ENCODE results near the gene TMEM144. TPM values are rescaled to one million over a fixed set of nuclear protein-coding genes. Genes with fewer than 3 reads are reported as not detected.

Gene TMEM144
- total RNA-seq, 1 experiment from 2014 or later: 13.4 TPM

- no peaks in the 10 kb centered on the region for H3K9me2 ChIP-seq (ENCODE audit: insufficient read depth)
- CTCF ChIA-PET: no interaction called here
- no peaks in the 10 kb centered on the region for H4K20me1 ChIP-seq (ENCODE audit: insufficient read depth)
- no TSS peak for BruUV-seq (replicated peaks)
- H3K27ac ChIP-seq: no peak overlapping the region
- H2AFZ ChIP-seq: no peak overlapping the region
- H3K27me3 ChIP-seq (ENCODE audit: insufficient read depth, low read depth): no peaks in the 10 kb centered on the region
- H3F3A ChIP-seq (ENCODE audit: insufficient read depth, low read depth): 0 out of 2 replicates have a peak, but pooled peaks cover 3% of the 10 kb centered on the region
- H3K4me2 ChIP-seq: no peak overlapping the region
- no peak for DNase-seq
- no peaks in the 10 kb centered on the region for H3K9me3 ChIP-seq (ENCODE audit: insufficient read depth, low read depth)
- H3K79me2 ChIP-seq (ENCODE audit: low read depth): no peaks in the 10 kb centered on the region
- TF ChIP-seq EZH2 (IDR thresholded peaks at IDR 0.05; ENCODE audit: low read depth): no peak
- no peaks in the 10 kb centered on the region for H3K36me3 ChIP-seq (ENCODE audit: low read depth)
- intact Hi-C loops (cut with micrococcal nuclease; ENCODE audit: unreplicated experiment): loop anchor here (10.0 kb wide), 2 partner anchors 355 to 955 kb away; partner anchors contain the start of gene GRIA2
- H3K4me1 ChIP-seq (replicated peaks; ENCODE audit: insufficient read depth): peaks cover 22% of the 10 kb centered on the region
- H3K4me3 ChIP-seq: no peak overlapping the region
- POLR2A ChIA-PET (ENCODE audit: unreplicated experiment): no interaction called here
Observed at GRCh38 chr4:158179465-158179864, 30.8 kb upstream of the TMEM144 start.

DNA sequence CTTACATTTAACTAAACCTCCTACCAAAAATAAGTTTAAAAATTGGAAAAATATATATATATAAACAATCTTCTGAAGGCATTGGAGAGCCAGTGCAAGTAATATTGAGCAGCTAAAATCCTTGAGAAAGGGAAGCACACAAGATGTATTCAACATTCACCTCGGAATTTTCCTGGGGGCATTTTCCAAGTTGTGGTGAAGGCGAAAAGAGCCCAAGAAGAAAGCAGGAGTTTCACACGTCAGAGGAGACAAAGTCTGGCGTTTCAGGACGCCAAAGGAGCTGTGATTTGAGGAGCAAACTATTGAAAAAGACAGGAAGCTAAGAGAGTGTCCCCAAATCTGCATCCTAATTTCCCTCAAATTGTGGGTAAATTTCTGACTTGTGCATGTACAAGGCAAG, 28.4 kb upstream of the TMEM144 start:
- Histone ChIP-seq H3K27ac (no peak overlapping the region), H3F3A (ENCODE audit: insufficient read depth, low read depth) (no peaks in the 10 kb centered on the region), H3K9me3 (ENCODE audit: insufficient read depth, low read depth) (no peaks in the 10 kb centered on the region), H3K27me3 (ENCODE audit: insufficient read depth, low read depth) (no peaks in the 10 kb centered on the region), H3K79me2 (ENCODE audit: low read depth) (no peaks in the 10 kb centered on the region), H2AFZ (no peak overlapping the region), H3K4me3 (no peak overlapping the region), H3K9me2 (ENCODE audit: insufficient read depth) (no peaks in the 10 kb centered on the region), H3K36me3 (ENCODE audit: low read depth) (no peaks in the 10 kb centered on the region), H4K20me1 (ENCODE audit: insufficient read depth) (no peaks in the 10 kb centered on the region), H3K4me1 (replicated peaks; ENCODE audit: insufficient read depth) (peaks cover 6% of the 10 kb centered on the region), H3K4me2 (no peak overlapping the region)
- intact Hi-C loops (cut with micrococcal nuclease; ENCODE audit: unreplicated experiment): no loop called here
- CTCF ChIA-PET: no interaction called here
- DNase-seq: no peak
- no TSS peak for BruUV-seq (replicated peaks)
- POLR2A ChIA-PET (ENCODE audit: unreplicated experiment): no interaction called here
- TF ChIP-seq EZH2 (IDR thresholded peaks at IDR 0.05; ENCODE audit: low read depth): no peak
- TF ChIP-seq CTCF (conservative IDR thresholded peaks at IDR 0.05): no peak

- TF ChIP-seq CTCF (conservative IDR thresholded peaks at IDR 0.05) (no peak), EZH2 (IDR thresholded peaks at IDR 0.05; ENCODE audit: low read depth) (no peak)
- no peaks in the 10 kb centered on the region for H3K4me1 ChIP-seq (replicated peaks; ENCODE audit: insufficient read depth)
- intact Hi-C loops (cut with micrococcal nuclease; ENCODE audit: unreplicated experiment): no loop called here
- no peaks in the 10 kb centered on the region for H3K79me2 ChIP-seq (ENCODE audit: low read depth)
- H4K20me1 ChIP-seq (ENCODE audit: insufficient read depth): no peaks in the 10 kb centered on the region
- no peaks in the 10 kb centered on the region for H3K36me3 ChIP-seq (ENCODE audit: low read depth)
- no peak overlapping the region for H2AFZ ChIP-seq
- DNase-seq: no peak
- H3K27ac ChIP-seq: no peak overlapping the region
- H3K4me3 ChIP-seq: no peak overlapping the region
- no peaks in the 10 kb centered on the region for H3K9me2 ChIP-seq (ENCODE audit: insufficient read depth)
- ChIA-PET CTCF (no interaction called here), POLR2A (ENCODE audit: unreplicated experiment) (no interaction called here)
- no TSS peak for BruUV-seq (replicated peaks)
- H3K9me3 ChIP-seq (ENCODE audit: insufficient read depth, low read depth): no peaks in the 10 kb centered on the region
- no peak overlapping the region for H3K4me2 ChIP-seq
- no peaks in the 10 kb centered on the region for H3K27me3 ChIP-seq (ENCODE audit: insufficient read depth, low read depth)
- no peaks in the 10 kb centered on the region for H3F3A ChIP-seq (ENCODE audit: insufficient read depth, low read depth)
Observed at GRCh38 chr4:158182736-158183135, 27.6 kb upstream of the TMEM144 start.

DNA sequence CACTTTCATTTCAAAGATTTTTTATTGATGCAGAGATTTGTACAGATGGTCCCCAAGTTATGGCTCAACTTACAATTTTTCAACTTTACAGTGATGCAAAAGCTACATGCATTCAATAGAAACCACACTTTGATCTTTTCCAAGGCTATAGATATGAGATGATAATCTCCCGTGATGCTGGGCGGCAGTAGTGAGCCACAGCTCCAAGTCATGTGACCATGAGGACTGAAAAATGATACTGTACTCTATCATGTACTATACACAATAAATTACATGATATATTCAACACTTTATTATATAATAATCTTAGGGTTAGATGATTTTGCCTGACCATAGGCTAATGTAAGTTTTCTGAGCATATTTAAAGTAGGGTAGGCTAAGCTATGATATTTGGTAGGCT, 23.5 kb upstream of the TMEM144 start:
- H2AFZ ChIP-seq: no peak overlapping the region
- H3K79me2 ChIP-seq (ENCODE audit: low read depth): no peaks in the 10 kb centered on the region
- no peaks in the 10 kb centered on the region for H3K9me3 ChIP-seq (ENCODE audit: insufficient read depth, low read depth)
- H3K9me2 ChIP-seq (ENCODE audit: insufficient read depth): no peaks in the 10 kb centered on the region
- ChIA-PET CTCF (no interaction called here), POLR2A (ENCODE audit: unreplicated experiment) (no interaction called here)
- no peak overlapping the region for H3K27ac ChIP-seq
- H3K27me3 ChIP-seq (ENCODE audit: insufficient read depth, low read depth): no peaks in the 10 kb centered on the region
- no peak for DNase-seq
- no peaks in the 10 kb centered on the region for H3F3A ChIP-seq (ENCODE audit: insufficient read depth, low read depth)
- no peak overlapping the region for H3K4me2 ChIP-seq
- no peak overlapping the region for H3K4me3 ChIP-seq
- H3K36me3 ChIP-seq (ENCODE audit: low read depth): no peaks in the 10 kb centered on the region
- TF ChIP-seq CTCF (conservative IDR thresholded peaks at IDR 0.05): no peak
- TF ChIP-seq EZH2 (IDR thresholded peaks at IDR 0.05; ENCODE audit: low read depth): no peak
- BruUV-seq (replicated peaks): no TSS peak
- no peaks in the 10 kb centered on the region for H3K4me1 ChIP-seq (replicated peaks; ENCODE audit: insufficient read depth)
- no peaks in the 10 kb centered on the region for H4K20me1 ChIP-seq (ENCODE audit: insufficient read depth)
- intact Hi-C loops (cut with micrococcal nuclease; ENCODE audit: unreplicated experiment): no loop called here

Data from PC-9 (cell line).